ENCODE results near the gene SMCO1. TPM values are rescaled to one million over a fixed set of nuclear protein-coding genes. Genes with fewer than 3 reads are reported as not detected.

Gene SMCO1
- total RNA-seq, 1 donor from 2014 or later, result not detected

Other genes starting within 250 kb of the SMCO1 start
- gene PCYT1A, start 227.6 kb downstream of the SMCO1 start, total RNA-seq, result 52.9 and 68.9 TPM in 2 replicates
- 17.1 and 19.7 TPM in 2 replicates for gene DYNLT2B, start 197.1 kb downstream of the SMCO1 start, total RNA-seq
- 2.1 and 6.5 TPM in 2 replicates for gene TM4SF19, start 177.0 kb downstream of the SMCO1 start, total RNA-seq
- gene UBXN7, start 82.9 kb downstream of the SMCO1 start, total RNA-seq, result 11.8 and 17.0 TPM in 2 replicates
- 6.8 and 8.2 TPM in 2 replicates for gene RNF168, start 11.6 kb downstream of the SMCO1 start, total RNA-seq
- gene WDR53, start 53.2 kb upstream of the SMCO1 start, total RNA-seq, result 9.5 and 14.6 TPM in 2 replicates
- gene FBXO45, start 53.3 kb upstream of the SMCO1 start, total RNA-seq, result 26.6 and 27.5 TPM in 2 replicates
- not detected in 2 replicates for gene NRROS, start 124.3 kb upstream of the SMCO1 start, total RNA-seq
- 1.3 and 1.5 TPM in 2 replicates for gene CEP19, start 196.9 kb upstream of the SMCO1 start, total RNA-seq
- 22.4 and 26.2 TPM in 2 replicates for gene PIGX, start 197.0 kb upstream of the SMCO1 start, total RNA-seq
- gene PAK2, start 224.5 kb upstream of the SMCO1 start, total RNA-seq, result 36.2 and 36.9 TPM in 2 replicates

Data from bronchial epithelial cell (primary cell).